SK-N-SH (cell line): ENCODE data around the gene FOXG1. TPM values are rescaled to one million over a fixed set of nuclear protein-coding genes. Genes with fewer than 3 reads are reported as not detected.

Source experiments
- CTCF ChIA-PET: fragments of 300-600, 350-600 bp; formaldehyde crosslinking; extraction: SDS; loops from one replicate; lab custom pipeline; 2021; lab: Yijun Ruan, JAX
- POLR2A ChIA-PET: fragments of 350-600 bp; sonication (Branson Sonifier 250); formaldehyde crosslinking; extraction: SDS; loops from one replicate; lab custom pipeline; 2020; ENCODE audit warnings: antibody characterized with exemption, inconsistent platforms; lab: Yijun Ruan, JAX
- DNase-seq: peaks from one replicate; pipeline ENCODE4 v3.0.0; 2012
- H2AFZ ChIP-seq: fragments of 200-600 bp; sonication (generic); 2 replicates; pipeline ENCODE4 v1.8.1; 2016; ENCODE audit warnings: antibody characterized with exemption, mild to moderate bottlenecking, low read depth
- H3F3A ChIP-seq: fragments of 200-600 bp; sonication (generic); replicated peaks from 2 replicates; pipeline ENCODE3; 2016; ENCODE audit warnings: antibody characterized with exemption, mild to moderate bottlenecking; ENCODE audit not compliant: insufficient read depth
- H3K27ac ChIP-seq, 2 experiments: fragments of 200-500 bp in 1 of 2; fragments of 200-600 bp in 1 of 2; sonication (Bioruptor generic) in 1 of 2; sonication (generic), shearing (Covaris generic) in 1 of 2; 2 replicates each; pipeline versions ENCODE4 v1.5.1 to v1.6.1; 2014 to 2016; ENCODE audit warnings: low read depth in 2 of 2, inconsistent platforms in 1 of 2, low read length in 1 of 2, mild to moderate bottlenecking in 1 of 2, mixed read lengths in 1 of 2
- H3K27me3 ChIP-seq: fragments of 200-600 bp; sonication (generic), shearing (Covaris generic); 2 replicates; pipeline ENCODE4 v1.6.1; 2016; ENCODE audit warnings: mixed run types; ENCODE audit not compliant: insufficient read depth
- H3K36me3 ChIP-seq, 2 experiments: fragments of 200-500 bp in 1 of 2; fragments of 200-600 bp in 1 of 2; sonication (Bioruptor generic) in 1 of 2; sonication (generic) in 1 of 2; replicated peaks in 1 of 2; 2 replicates each; pipeline versions ENCODE3 to v1.5.1; 2014 to 2016; ENCODE audit warnings: low read length in 1 of 2, mild to moderate bottlenecking in 1 of 2; ENCODE audit not compliant: insufficient read depth in 2 of 2, control insufficient read depth in 1 of 2
- H3K4me1 ChIP-seq, 2 experiments: fragments of 200-500 bp in 1 of 2; fragments of 200-600 bp in 1 of 2; sonication (Bioruptor generic) in 1 of 2; sonication (generic), shearing (Covaris generic) in 1 of 2; 2 replicates each; pipeline versions ENCODE4 v1.5.1 to v1.6.1; 2014 to 2016; ENCODE audit warnings: low read depth in 1 of 2, low read length in 1 of 2, mixed run types in 1 of 2; ENCODE audit not compliant: insufficient read depth in 2 of 2, control insufficient read depth in 1 of 2
- H3K4me2 ChIP-seq: fragments of 200-600 bp; sonication (generic), shearing (Covaris generic); 2 replicates; pipeline ENCODE4 v1.6.1; 2017; ENCODE audit warnings: mixed run types
- H3K4me3 ChIP-seq, 2 experiments: fragments of 200-500 bp in 1 of 2; fragments of 200-600 bp in 1 of 2; sonication (Bioruptor generic) in 1 of 2; sonication (generic), shearing (Covaris generic) in 1 of 2; 2 replicates each; pipeline versions ENCODE4 v1.5.1 to v1.8.1; 2014 to 2016; ENCODE audit warnings: low read depth in 2 of 2, inconsistent platforms in 1 of 2, low read length in 1 of 2, mild to moderate bottlenecking in 1 of 2, mixed read lengths in 1 of 2, moderate library complexity in 1 of 2
- H3K79me2 ChIP-seq: fragments of 200-600 bp; sonication (generic); 2 replicates; pipeline ENCODE4 v1.8.1; 2017; ENCODE audit warnings: mild to moderate bottlenecking; ENCODE audit not compliant: insufficient read depth
- H3K9ac ChIP-seq: fragments of 200-600 bp; sonication (generic); 2 replicates; pipeline ENCODE4 v1.6.1; 2017; ENCODE audit warnings: mixed run types
- H3K9me2 ChIP-seq: fragments of 200-600 bp; sonication (generic); 2 replicates; pipeline ENCODE4 v1.6.1; 2017; ENCODE audit warnings: mixed run types
- H3K9me3 ChIP-seq: fragments of 200-600 bp; sonication (generic); 2 replicates; pipeline ENCODE4 v1.6.1; 2017; ENCODE audit warnings: mixed run types, mild to moderate bottlenecking, moderate library complexity
- H4K20me1 ChIP-seq: fragments of 200-600 bp; sonication (generic); 2 replicates; pipeline ENCODE4 v1.6.1; 2017; ENCODE audit warnings: mild to moderate bottlenecking, mixed run types; ENCODE audit not compliant: insufficient read depth
- FOSL2 ChIP-seq: IDR thresholded peaks from 2 replicates; pipeline ENCODE4 v1.4.0; 2012; ENCODE audit warnings: low read depth, mild to moderate bottlenecking, moderate library complexity, borderline replicate concordance
- FOXM1 ChIP-seq: IDR thresholded peaks from 2 replicates; pipeline ENCODE4 v1.4.0; 2012; ENCODE audit warnings: low read depth, mild to moderate bottlenecking
- NRF1 ChIP-seq: IDR thresholded peaks from 2 replicates; pipeline ENCODE4 v1.6.1; 2012; ENCODE audit warnings: low read depth, mild to moderate bottlenecking, low read length
- POLR2AphosphoS5 ChIP-seq: IDR thresholded peaks from 2 replicates; pipeline ENCODE4 v1.6.1; 2012; ENCODE audit warnings: low read depth, low read length
- SIN3A ChIP-seq: IDR thresholded peaks from 2 replicates; pipeline ENCODE4 v1.6.1; 2012; ENCODE audit warnings: low read depth, mild to moderate bottlenecking, low read length, moderate library complexity, borderline replicate concordance
- TCF12 ChIP-seq: IDR thresholded peaks from 2 replicates; pipeline ENCODE4 v1.4.0; 2012
- TEAD4 ChIP-seq: IDR thresholded peaks from 2 replicates; pipeline ENCODE4 v1.4.0; 2012; ENCODE audit warnings: mild to moderate bottlenecking, borderline replicate concordance; ENCODE audit not compliant: insufficient read depth
- WGBS: methylation state at CpG from one replicate; pipeline ENCODE4 v1.1.6; 2017; ENCODE audit warnings: low lambda C conversion rate; 5-methylcytosine and 5-hydroxymethylcytosine counted together
- polyA plus RNA-seq, 3 experiments: library from polyadenylated mRNA; depleted of rRNA; stranded (reverse); fragments of >200 nt; gene quantifications; 2 replicates each; pipeline ENCODE4 v1.2.3, GENCODE V29; 2012
- TF ChIP-seq, protein P1 (sequence below): IDR thresholded peaks from 2 replicates; pipeline ENCODE4 v1.4.0; 2012; ENCODE audit warnings: low read depth, borderline replicate concordance
- TF ChIP-seq, protein P2 (sequence below): fragments of 150-350 bp; IDR thresholded peaks from 2 replicates; pipeline ENCODE4 v1.6.1; 2017; ENCODE audit warnings: antibody characterized with exemption, low read length, low read depth, borderline replicate concordance

Gene FOXG1
- polyA plus RNA-seq, 1 of the 3 experiments (the other 2 are of a cell fraction), result not detected

DNA sequence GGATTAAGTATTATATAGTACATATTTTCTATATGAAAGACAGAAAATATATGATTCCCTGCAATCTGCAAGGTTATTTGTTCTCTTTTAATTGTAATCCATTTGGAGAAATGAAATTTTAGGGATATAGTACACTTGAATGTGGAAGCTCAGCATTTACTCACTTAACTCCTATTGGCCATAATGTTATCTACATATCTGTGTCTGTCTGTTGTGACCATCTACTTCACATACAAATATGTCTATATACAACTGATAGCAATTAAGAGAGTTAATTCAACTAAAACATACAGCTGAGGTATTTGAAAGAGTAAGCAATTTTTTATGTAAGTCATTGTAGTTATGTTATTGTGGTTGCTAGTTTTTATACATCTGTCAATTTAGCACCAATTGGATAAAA is 12.9 kb downstream of the FOXG1 start:
- Histone ChIP-seq H3K4me2 (no peak overlapping the region), H3F3A (no peaks in the 10 kb centered on the region), H3K9me3 (no peaks in the 10 kb centered on the region), H3K4me3 (no peak overlapping the region), H4K20me1 (no peaks in the 10 kb centered on the region), H2AFZ (no peak overlapping the region), H3K79me2 (no peaks in the 10 kb centered on the region), H3K4me1 (no peaks in the 10 kb centered on the region), H3K9me2 (0 out of 2 replicates have a peak, but pooled peaks cover 3% of the 10 kb centered on the region), H3K27me3 (peaks cover 36% of the 10 kb centered on the region), H3K27ac (no peak overlapping the region), H3K9ac (no peak overlapping the region), H3K36me3 (no peaks in the 10 kb centered on the region)
- ChIA-PET CTCF (interaction anchor here (0.7 kb wide), 1 partner anchor 102 kb away, joined by 3 read pairs; no protein-coding TSS in a partner anchor), POLR2A (no interaction called here)
- no peak for DNase-seq
- TF ChIP-seq, protein P1, sequence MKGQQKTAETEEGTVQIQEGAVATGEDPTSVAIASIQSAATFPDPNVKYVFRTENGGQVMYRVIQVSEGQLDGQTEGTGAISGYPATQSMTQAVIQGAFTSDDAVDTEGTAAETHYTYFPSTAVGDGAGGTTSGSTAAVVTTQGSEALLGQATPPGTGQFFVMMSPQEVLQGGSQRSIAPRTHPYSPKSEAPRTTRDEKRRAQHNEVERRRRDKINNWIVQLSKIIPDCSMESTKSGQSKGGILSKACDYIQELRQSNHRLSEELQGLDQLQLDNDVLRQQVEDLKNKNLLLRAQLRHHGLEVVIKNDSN, result no peak
- TF ChIP-seq, protein P2, sequence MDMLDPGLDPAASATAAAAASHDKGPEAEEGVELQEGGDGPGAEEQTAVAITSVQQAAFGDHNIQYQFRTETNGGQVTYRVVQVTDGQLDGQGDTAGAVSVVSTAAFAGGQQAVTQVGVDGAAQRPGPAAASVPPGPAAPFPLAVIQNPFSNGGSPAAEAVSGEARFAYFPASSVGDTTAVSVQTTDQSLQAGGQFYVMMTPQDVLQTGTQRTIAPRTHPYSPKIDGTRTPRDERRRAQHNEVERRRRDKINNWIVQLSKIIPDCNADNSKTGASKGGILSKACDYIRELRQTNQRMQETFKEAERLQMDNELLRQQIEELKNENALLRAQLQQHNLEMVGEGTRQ, result no peak
- TF ChIP-seq POLR2AphosphoS5, result no peak
- TF ChIP-seq FOSL2, result no peak
- no peak for TF ChIP-seq FOXM1
- TF ChIP-seq TCF12, result no peak

DNA sequence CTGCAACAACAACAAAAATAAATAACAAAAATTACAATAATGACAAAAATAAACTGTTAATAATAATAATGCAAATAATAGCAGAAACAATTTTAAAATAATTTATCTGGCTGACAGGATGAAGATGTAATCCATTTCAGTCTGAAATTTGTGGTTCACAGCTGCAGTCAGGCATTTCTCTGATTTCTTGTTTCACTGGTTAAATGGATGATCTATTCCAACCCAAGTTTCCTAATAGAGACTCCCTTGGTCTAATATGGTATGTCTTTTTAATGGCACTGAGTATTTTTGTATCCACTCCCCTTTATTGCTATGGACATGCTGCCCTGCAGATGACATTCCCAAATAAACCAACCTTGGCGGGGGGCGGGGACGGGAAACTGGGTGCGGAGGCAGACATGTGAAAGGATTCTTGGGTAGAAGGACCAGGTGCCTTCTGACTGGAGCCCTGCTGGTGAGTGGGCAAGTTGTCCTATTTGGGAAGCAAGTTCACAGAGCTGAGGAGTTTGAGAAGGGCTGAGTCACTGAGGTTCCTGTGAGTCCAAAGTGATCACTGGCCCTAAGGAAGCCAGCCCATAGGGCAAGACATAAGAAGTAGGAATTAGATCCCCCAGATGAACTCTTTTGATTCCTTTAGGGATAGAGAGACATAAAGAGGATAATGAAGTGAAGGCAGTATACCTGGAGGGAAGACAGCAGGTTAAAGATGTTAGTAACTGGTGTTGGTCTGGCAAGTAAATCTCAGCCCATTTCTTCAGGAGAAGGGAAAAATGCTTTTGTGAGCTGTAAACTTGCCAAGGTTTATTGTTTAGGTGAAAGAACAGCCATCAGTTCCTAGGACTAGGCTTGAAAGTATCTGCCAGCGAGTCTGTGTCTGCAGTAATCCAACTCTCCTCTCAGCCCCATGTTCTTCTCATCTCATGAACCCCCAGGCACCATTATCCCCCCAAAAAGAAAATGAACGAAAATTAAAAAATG is 14.5 kb downstream of the FOXG1 start:
- no peak overlapping the region for H3K4me2 ChIP-seq
- H3K9ac ChIP-seq, result no peak overlapping the region
- no peak overlapping the region for H3K4me3 ChIP-seq
- POLR2A ChIA-PET, result no interaction called here
- H3K4me1 ChIP-seq, result no peaks in the 10 kb centered on the region; a peak in 1 of 4 replicates
- peaks cover 38% of the 10 kb centered on the region for H3K27me3 ChIP-seq
- no peak for DNase-seq
- no peaks in the 10 kb centered on the region for H3K9me3 ChIP-seq
- TF ChIP-seq NRF1, result no peak
- TF ChIP-seq, all 33 proteins: peak for 0
- Histone ChIP-seq H3K79me2 (no peaks in the 10 kb centered on the region), H3K27ac (no peak overlapping the region), H3K36me3 (no peaks in the 10 kb centered on the region), H2AFZ (no peak overlapping the region), H3F3A (no peaks in the 10 kb centered on the region), H3K9me2 (0 out of 2 replicates have a peak, but pooled peaks cover 2% of the 10 kb centered on the region), H4K20me1 (no peaks in the 10 kb centered on the region)
- WGBS, result 5% methylated on average over 6 of the region's 6 CpGs
- CTCF ChIA-PET, result no interaction called here

DNA sequence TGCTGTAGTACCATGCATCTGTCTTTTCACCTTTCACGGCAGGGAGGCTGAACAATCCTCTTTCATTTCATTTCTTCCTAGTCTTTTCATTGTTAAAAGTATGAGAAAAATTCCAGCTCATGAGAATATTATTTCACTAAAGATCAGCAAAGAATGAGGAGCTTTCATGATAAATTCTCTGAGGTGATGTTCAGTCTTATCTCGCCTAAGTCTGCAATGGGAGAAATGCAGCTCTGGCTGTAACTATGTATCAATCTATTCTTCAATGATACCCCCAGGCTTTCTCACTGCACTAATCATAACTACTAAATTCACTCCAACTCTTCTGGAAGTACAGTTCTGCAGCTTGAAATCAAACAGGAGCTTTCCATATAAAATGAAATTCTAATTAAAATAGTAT is 15.7 kb downstream of the FOXG1 start:
- H3K9me2 ChIP-seq, result no peaks in the 10 kb centered on the region
- ChIA-PET POLR2A (no interaction called here), CTCF (interaction anchor here (0.5 to 1.1 kb wide), 2 partner anchors 27 to 507 kb away, joined by 3 read pairs; no protein-coding TSS in a partner anchor)
- no peak overlapping the region for H2AFZ ChIP-seq
- H3K36me3 ChIP-seq, result no peaks in the 10 kb centered on the region
- no peak overlapping the region for H3K9ac ChIP-seq
- no peak overlapping the region for H3K27ac ChIP-seq
- no peak overlapping the region for H3K4me2 ChIP-seq
- no peak for DNase-seq
- H3K9me3 ChIP-seq, result no peaks in the 10 kb centered on the region
- no peaks in the 10 kb centered on the region; a peak in 1 of 4 replicates for H3K4me1 ChIP-seq
- TF ChIP-seq TEAD4, result no peak
- no peak for TF ChIP-seq SIN3A
- TF ChIP-seq, all 33 proteins: peak for 0
- no peaks in the 10 kb centered on the region for H4K20me1 ChIP-seq
- H3F3A ChIP-seq, result no peaks in the 10 kb centered on the region
- H3K79me2 ChIP-seq, result no peaks in the 10 kb centered on the region
- no peak overlapping the region for H3K4me3 ChIP-seq
- H3K27me3 ChIP-seq, result peaks cover 44% of the 10 kb centered on the region
- whole genome bisulfite sequencing, result 6% methylated on average over 2 of the region's 2 CpGs
